Natural killer cell (primary cell): ENCODE measurements around the gene SHISA3. TPM values are rescaled to one million over a fixed set of nuclear protein-coding genes. Genes with fewer than 3 reads are reported as not detected.

Source experiments
- ATAC-seq, 3 donors: fragments of 150-1000 bp in 2 of 3; fragments of 200-7000 bp in 1 of 3; cut with Tn5 transposase; 1 replicate in 1 of 3; 2 replicates in 2 of 3; pipeline ENCODE4 v1.10.0; 2021; ENCODE audit warnings: mild to moderate bottlenecking in 2 of 3, moderate library complexity in 2 of 3
- DNase-seq, 2 donors: peaks; one replicate each; pipeline versions ENCODE4 v3.0.0 to v3.0.0-alpha.2; 2013 to 2021; ENCODE audit warnings: mixed read lengths in 1 of 2
- H3K27ac ChIP-seq: one replicate; pipeline ENCODE4 v1.5.1; 2013; ENCODE audit warnings: mild to moderate bottlenecking, low read length
- H3K27me3 ChIP-seq: one replicate; pipeline ENCODE4 v1.6.1; 2013; ENCODE audit warnings: low read length; ENCODE audit not compliant: control insufficient read depth, insufficient read depth
- H3K36me3 ChIP-seq: one replicate; pipeline ENCODE4 v1.6.1; 2013; ENCODE audit warnings: low read length; ENCODE audit not compliant: control insufficient read depth, insufficient read depth
- H3K4me1 ChIP-seq: one replicate; pipeline ENCODE4 v1.6.1; 2013; ENCODE audit warnings: low read length; ENCODE audit not compliant: control insufficient read depth, insufficient read depth
- H3K4me3 ChIP-seq: one replicate; pipeline ENCODE4 v1.5.1; 2013; ENCODE audit warnings: low read length
- H3K9me3 ChIP-seq: one replicate; pipeline ENCODE4 v1.6.1; 2013; ENCODE audit warnings: low read length; ENCODE audit not compliant: control insufficient read depth, insufficient read depth
- H3K27ac Mint-ChIP-seq, 2 donors: one replicate each; pipeline ENCODE4 v1.8.0; 2022; ENCODE audit warnings: mild to moderate bottlenecking in 2 of 2, mixed read lengths in 2 of 2, moderate library complexity in 1 of 2
- H3K27me3 Mint-ChIP-seq, 2 donors: one replicate each; pipeline ENCODE4 v1.8.0; 2022; ENCODE audit warnings: low read depth in 2 of 2, mixed read lengths in 2 of 2
- H3K36me3 Mint-ChIP-seq: one replicate; pipeline ENCODE4 v1.8.0; 2022; ENCODE audit warnings: mixed read lengths
- H3K4me1 Mint-ChIP-seq, 2 donors: one replicate each; pipeline ENCODE4 v1.8.0; 2022; ENCODE audit warnings: mixed read lengths in 2 of 2
- H3K4me3 Mint-ChIP-seq: one replicate; pipeline ENCODE4 v1.8.0; 2022; ENCODE audit warnings: mild to moderate bottlenecking, moderate library complexity, mixed read lengths
- H3K9me3 Mint-ChIP-seq, 2 donors: one replicate each; pipeline ENCODE4 v1.8.0; 2022; ENCODE audit warnings: mixed read lengths in 2 of 2
- CTCF ChIP-seq: fragments of 200-600 bp; IDR thresholded peaks from one replicate; pipeline ENCODE4 v1.8.0; 2022; ENCODE audit warnings: antibody characterized with exemption
- WGBS: methylation state at CpG from one replicate; pipeline ENCODE4 v1.1.7; 2013; ENCODE audit warnings: missing lambda C conversion rate; ENCODE audit not compliant: insufficient coverage; 5-methylcytosine and 5-hydroxymethylcytosine counted together
- intact Hi-C: fragments of 100-400 bp; cut with micrococcal nuclease; formaldehyde crosslinking; loops from one replicate; pipeline ENCODE4 v1.14.2; 2022
- total RNA-seq, 4 donors: library from RNA; stranded (reverse); fragments of 120-200 nt in 1 of 4; gene quantifications; one replicate each; pipeline versions ENCODE4 v1.2.3 to v1.2.4, GENCODE V29; 2013 to 2022

Gene SHISA3
- total RNA-seq, 3 donors from 2014 or later (not counting 1 experiment from before 2014, with no cell fraction given) = not detected

DNA sequence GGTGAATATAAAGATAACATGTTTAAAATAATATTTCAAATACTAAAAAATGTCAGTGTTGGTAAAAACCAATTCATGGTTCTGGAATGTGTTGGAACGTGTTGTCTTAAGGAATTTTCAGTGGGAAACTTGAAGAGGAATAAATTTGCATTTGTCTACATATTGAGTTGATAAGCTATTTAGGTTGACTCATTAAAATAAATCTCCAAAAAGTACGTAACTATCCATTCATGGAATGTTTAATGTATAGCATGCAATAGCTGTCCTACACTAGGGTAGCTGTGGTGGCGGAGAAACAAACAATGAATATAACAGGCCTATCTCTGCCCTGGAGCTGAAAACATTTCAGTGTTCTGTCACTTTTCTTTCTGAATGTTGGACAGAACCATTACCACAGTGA is 20.3 kb downstream of the SHISA3 start:
- Mint-ChIP-seq H3K9me3 (no peaks in the 10 kb centered on the region), H3K36me3 (peaks cover 28% of the 10 kb centered on the region)
- intact Hi-C loops = no loop called here

DNA sequence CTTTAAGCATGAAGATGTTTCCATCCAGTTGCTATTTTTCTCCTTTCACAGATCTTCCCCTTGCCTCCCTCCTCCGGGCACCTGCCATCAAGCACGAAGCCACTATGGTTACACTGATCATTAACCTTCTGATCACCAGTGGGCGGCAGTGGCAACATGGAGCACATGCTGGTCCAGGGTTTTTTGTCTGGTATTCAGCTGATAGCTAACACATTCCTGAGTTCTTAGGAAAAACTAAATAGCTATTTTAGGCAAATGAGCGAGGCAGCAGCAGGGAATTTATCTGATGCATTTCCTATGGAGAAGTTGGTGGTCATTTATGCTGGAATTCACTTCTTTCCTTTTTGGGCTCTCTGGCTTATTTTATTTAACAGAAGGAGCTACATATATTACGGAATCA is 22.9 kb downstream of the SHISA3 start:
- Mint-ChIP-seq H3K27me3 (no peaks in the 10 kb centered on the region), H3K4me3 (no peak overlapping the region), H3K36me3 (peaks cover 19% of the 10 kb centered on the region), H3K27ac (no peak overlapping the region), H3K9me3 (no peaks in the 10 kb centered on the region), H3K4me1 (peaks cover 0 to 6% of the 10 kb centered on the region in 2 donors)
- Histone ChIP-seq H3K36me3 (peaks cover 51% of the 10 kb centered on the region), H3K27ac (no peak overlapping the region), H3K4me1 (no peaks in the 10 kb centered on the region), H3K9me3 (no peaks in the 10 kb centered on the region), H3K27me3 (no peaks in the 10 kb centered on the region), H3K4me3 (no peak overlapping the region)
- no peak for TF ChIP-seq CTCF
- ATAC-seq (no peak), DNase-seq (no peak)
- intact Hi-C loops = no loop called here
- 99% methylated on average over 4 of the region's 5 CpGs for WGBS

More for the DNA sequence above, 20.3 kb downstream of the SHISA3 start:
- Histone ChIP-seq H3K27ac (no peak overlapping the region), H3K27me3 (no peaks in the 10 kb centered on the region), H3K4me3 (no peak overlapping the region), H3K4me1 (no peaks in the 10 kb centered on the region), H3K9me3 (no peaks in the 10 kb centered on the region), H3K36me3 (peaks cover 59% of the 10 kb centered on the region)
- no peaks in the 10 kb centered on the region for H3K27me3 Mint-ChIP-seq
- ATAC-seq (no peak), DNase-seq (no peak)
- WGBS = 100% methylated on average over 2 of the region's 3 CpGs
- no peak overlapping the region for H3K4me3 Mint-ChIP-seq
- H3K4me1 Mint-ChIP-seq = peaks cover 0 to 6% of the 10 kb centered on the region in 2 donors
- H3K27ac Mint-ChIP-seq = no peak overlapping the region
- no peak for TF ChIP-seq CTCF

DNA sequence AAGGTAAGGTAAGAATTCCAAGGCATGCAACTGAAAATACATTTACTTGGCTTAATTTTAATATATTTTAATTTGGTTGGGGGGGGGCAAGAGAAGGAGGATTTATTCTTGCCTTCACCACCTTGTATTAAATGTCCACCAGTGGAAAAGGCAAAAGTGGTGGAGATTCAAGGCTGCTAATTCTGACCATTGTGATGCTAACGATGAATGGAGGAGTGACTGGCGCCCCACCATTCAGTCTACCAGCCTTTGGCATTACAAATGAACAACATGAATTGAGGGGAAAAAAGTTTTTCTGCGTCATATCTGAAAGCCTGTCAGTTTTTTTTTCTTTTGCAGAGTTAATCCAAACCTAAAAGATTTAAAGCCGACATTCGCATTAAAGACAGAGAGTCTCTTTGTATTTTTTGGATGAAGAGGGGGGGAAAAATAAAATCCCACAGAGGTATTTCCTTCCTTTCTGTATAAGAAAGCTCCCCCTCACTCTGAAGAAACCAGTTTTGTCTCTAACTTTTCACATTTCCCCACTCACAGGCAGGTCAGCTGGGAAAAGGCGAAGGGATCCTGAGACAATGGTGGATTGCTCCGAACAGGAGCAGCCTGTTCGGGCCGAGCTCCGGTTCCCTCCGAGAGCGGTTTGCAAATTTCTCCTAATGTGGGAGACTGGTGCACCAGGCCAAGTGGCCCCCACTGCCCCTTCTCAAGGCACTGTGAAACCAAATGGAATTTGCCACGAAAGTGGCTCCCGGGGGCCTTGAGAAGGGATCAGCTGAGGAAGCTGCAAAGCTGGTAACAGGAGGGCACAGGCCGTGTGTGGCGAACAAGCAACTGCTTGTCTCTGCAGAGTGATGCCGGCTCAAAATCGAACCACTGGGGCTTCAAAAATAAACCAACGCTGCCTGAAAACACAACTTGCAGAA is 28.1 kb downstream of the SHISA3 start:
- Mint-ChIP-seq H3K36me3 (peaks cover 19% of the 10 kb centered on the region), H3K4me1 (peaks cover 0 to 3% of the 10 kb centered on the region in 2 donors), H3K9me3 (no peaks in the 10 kb centered on the region), H3K4me3 (no peak overlapping the region), H3K27ac (no peak overlapping the region), H3K27me3 (no peaks in the 10 kb centered on the region)
- H3K4me3 ChIP-seq = no peak overlapping the region
- no peaks in the 10 kb centered on the region for H3K4me1 ChIP-seq
- intact Hi-C loops = no loop called here
- no peaks in the 10 kb centered on the region for H3K9me3 ChIP-seq
- TF ChIP-seq CTCF = no peak
- H3K36me3 ChIP-seq = peaks cover 52% of the 10 kb centered on the region
- H3K27ac ChIP-seq = no peak overlapping the region
- DNase-seq (no peak), ATAC-seq (no peak)
- no peaks in the 10 kb centered on the region for H3K27me3 ChIP-seq
- WGBS = 98% methylated on average over 17 of the region's 19 CpGs
